SU-DHL-6 (cell line): ENCODE measurements around the gene RPS6KA2.
"Not testable (repeated sequence)": the region's sequence is repeated elsewhere in the genome, so short reads cannot be mapped to it uniquely, and the experiment has no call there.

Source experiments
- H2AFZ ChIP-seq: fragments of 200-600 bp; sonication (generic); 2 replicates; pipeline ENCODE4 v1.6.1; 2014; ENCODE audit warnings: low read depth, mild to moderate bottlenecking, moderate library complexity, mixed read lengths, antibody characterized with exemption, low read length; ENCODE audit not compliant: severe bottlenecking
- H3F3A ChIP-seq: fragments of 200-600 bp; shearing (Covaris generic); 2 replicates; pipeline ENCODE4 v1.6.0; 2016; ENCODE audit warnings: antibody characterized with exemption, mild to moderate bottlenecking; ENCODE audit not compliant: insufficient read depth
- H3K27ac ChIP-seq: fragments of 200-600 bp; sonication (generic); 2 replicates; pipeline ENCODE4 v1.5.1; 2016; ENCODE audit warnings: low read depth, mild to moderate bottlenecking, low read length, moderate library complexity, mixed read lengths
- H3K27me3 ChIP-seq: fragments of 200-600 bp; sonication (generic), shearing (Covaris generic); 2 replicates; pipeline ENCODE4 v1.6.0; 2014; ENCODE audit warnings: mild to moderate bottlenecking, low read length
- H3K36me3 ChIP-seq: fragments of 200-600 bp; sonication (generic); 2 replicates; pipeline ENCODE4 v1.6.1; 2014; ENCODE audit warnings: mild to moderate bottlenecking, low read length, mixed read lengths
- H3K4me2 ChIP-seq: fragments of 300-600, 200-600 bp; shearing (Covaris generic), sonication (generic); 2 replicates; pipeline ENCODE4 v1.6.0; 2014; ENCODE audit warnings: low read length, low read depth, mild to moderate bottlenecking; ENCODE audit not compliant: poor library complexity, severe bottlenecking
- H3K4me3 ChIP-seq: fragments of 200-600 bp; sonication (generic); 2 replicates; pipeline ENCODE4 v1.5.1; 2014; ENCODE audit warnings: antibody characterized with exemption, low read length, mild to moderate bottlenecking, mixed read lengths; ENCODE audit not compliant: insufficient read depth, poor library complexity, severe bottlenecking
- H3K79me2 ChIP-seq: fragments of 200-600 bp; sonication (generic); 2 replicates; pipeline ENCODE4 v1.6.1; 2014; ENCODE audit warnings: mild to moderate bottlenecking, low read length, moderate library complexity; ENCODE audit not compliant: insufficient read depth
- H3K9ac ChIP-seq: fragments of 200-600 bp; sonication (generic); 2 replicates; pipeline ENCODE4 v1.7.0; 2014; ENCODE audit warnings: mild to moderate bottlenecking, low read length
- H3K9me2 ChIP-seq: fragments of 200-600 bp; sonication (generic); replicated peaks from 2 replicates; pipeline ENCODE4 v1.6.1; 2014; ENCODE audit warnings: low read length; ENCODE audit not compliant: insufficient read depth
- H3K9me3 ChIP-seq: fragments of 200-600 bp; sonication (generic); 2 replicates; pipeline ENCODE4 v1.6.1; 2014; ENCODE audit warnings: low read length, mixed read lengths; ENCODE audit not compliant: insufficient read depth
- H4K20me1 ChIP-seq: fragments of 200-600 bp; sonication (generic); 2 replicates; pipeline ENCODE4 v1.6.1; 2014; ENCODE audit warnings: low read depth, mild to moderate bottlenecking, antibody characterized with exemption, low read length, moderate library complexity, mixed read lengths
- EZH2phosphoT487 ChIP-seq: fragments of 200-600 bp; sonication (generic), shearing (Covaris generic); conservative IDR thresholded peaks from 2 replicates; pipeline ENCODE4 v1.6.1; 2018; ENCODE audit warnings: mild to moderate bottlenecking, antibody characterized with exemption, low read length, moderate library complexity, mixed read lengths
- TF ChIP-seq, protein P1 (sequence below): fragments of 200-600 bp; sonication (generic); IDR thresholded peaks from one replicate; pipeline ENCODE4 v1.5.1; 2017; ENCODE audit warnings: antibody characterized with exemption, mild to moderate bottlenecking, low read length, moderate library complexity; ENCODE audit not compliant: insufficient read depth, poor library complexity, severe bottlenecking

RPS6KA2 gene

GRCh38 chr6:166584155-166584554 is 42.9 kb downstream of the RPS6KA2 start:
- Histone ChIP-seq H3K9ac (no peak overlapping the region), H3K4me3 (no peak overlapping the region), H4K20me1 (no peaks in the 10 kb centered on the region), H3K27ac (no peak overlapping the region), H3K36me3 (no peaks in the 10 kb centered on the region), H3K9me3 (no peaks in the 10 kb centered on the region), H3K4me2 (no peak overlapping the region), H3K27me3 (no peaks in the 10 kb centered on the region), H3K79me2 (no peaks in the 10 kb centered on the region), H3F3A (0 out of 2 replicates have a peak, but pooled peaks cover 3% of the 10 kb centered on the region), H2AFZ (no peak overlapping the region), H3K9me2 (no peaks in the 10 kb centered on the region)
- no peak for TF ChIP-seq EZH2phosphoT487
- TF ChIP-seq, protein P1, sequence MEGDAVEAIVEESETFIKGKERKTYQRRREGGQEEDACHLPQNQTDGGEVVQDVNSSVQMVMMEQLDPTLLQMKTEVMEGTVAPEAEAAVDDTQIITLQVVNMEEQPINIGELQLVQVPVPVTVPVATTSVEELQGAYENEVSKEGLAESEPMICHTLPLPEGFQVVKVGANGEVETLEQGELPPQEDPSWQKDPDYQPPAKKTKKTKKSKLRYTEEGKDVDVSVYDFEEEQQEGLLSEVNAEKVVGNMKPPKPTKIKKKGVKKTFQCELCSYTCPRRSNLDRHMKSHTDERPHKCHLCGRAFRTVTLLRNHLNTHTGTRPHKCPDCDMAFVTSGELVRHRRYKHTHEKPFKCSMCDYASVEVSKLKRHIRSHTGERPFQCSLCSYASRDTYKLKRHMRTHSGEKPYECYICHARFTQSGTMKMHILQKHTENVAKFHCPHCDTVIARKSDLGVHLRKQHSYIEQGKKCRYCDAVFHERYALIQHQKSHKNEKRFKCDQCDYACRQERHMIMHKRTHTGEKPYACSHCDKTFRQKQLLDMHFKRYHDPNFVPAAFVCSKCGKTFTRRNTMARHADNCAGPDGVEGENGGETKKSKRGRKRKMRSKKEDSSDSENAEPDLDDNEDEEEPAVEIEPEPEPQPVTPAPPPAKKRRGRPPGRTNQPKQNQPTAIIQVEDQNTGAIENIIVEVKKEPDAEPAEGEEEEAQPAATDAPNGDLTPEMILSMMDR, result no peak

DNA sequence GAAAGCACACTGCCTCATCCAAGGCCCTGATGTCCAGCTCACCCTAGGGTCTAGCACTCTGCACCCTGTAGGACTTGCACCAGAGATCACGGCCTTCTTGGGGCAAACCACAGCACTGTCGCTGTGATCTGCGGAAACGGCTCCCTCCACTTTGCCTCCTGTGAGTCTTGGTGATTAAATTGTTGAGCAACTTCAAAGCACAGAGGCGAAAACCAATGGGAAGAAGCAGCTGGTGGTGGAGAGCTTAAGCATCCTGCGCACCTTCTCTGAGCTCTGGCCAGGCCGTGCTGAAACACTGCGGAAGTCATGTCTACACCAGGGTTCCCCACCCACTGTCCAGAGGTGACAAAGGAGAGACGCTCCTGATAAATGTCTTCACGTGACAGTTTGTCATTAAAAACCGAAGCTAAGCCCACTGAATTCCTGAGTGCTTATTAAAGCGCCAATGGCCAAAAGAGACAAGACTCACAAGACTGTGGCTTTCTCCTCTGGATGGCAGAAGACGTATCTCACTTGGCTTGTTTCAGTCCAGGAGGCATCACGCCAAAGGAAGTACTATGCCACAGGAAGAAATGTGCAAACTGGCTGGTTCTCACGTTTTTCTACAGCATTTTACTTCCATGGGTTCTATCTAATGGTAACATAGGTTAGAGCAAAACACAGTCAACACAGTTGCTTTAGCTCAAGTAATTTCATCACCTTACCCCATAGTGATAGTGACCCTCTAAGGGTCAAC is 43.7 kb downstream of the RPS6KA2 start:
- no peaks in the 10 kb centered on the region for H3K9me2 ChIP-seq
- H2AFZ ChIP-seq, result no peak overlapping the region
- H3K4me2 ChIP-seq, result no peak overlapping the region
- no peak for TF ChIP-seq EZH2phosphoT487
- TF ChIP-seq, protein P1, result no peak
- no peaks in the 10 kb centered on the region for H3K79me2 ChIP-seq
- no peaks in the 10 kb centered on the region for H3K9me3 ChIP-seq
- H3K36me3 ChIP-seq, result no peaks in the 10 kb centered on the region
- H4K20me1 ChIP-seq, result no peaks in the 10 kb centered on the region
- H3K27ac ChIP-seq, result no peak overlapping the region
- no peaks in the 10 kb centered on the region for H3K27me3 ChIP-seq
- H3F3A ChIP-seq, result 0 out of 2 replicates have a peak, but pooled peaks cover 3% of the 10 kb centered on the region
- H3K4me3 ChIP-seq, result no peak overlapping the region
- H3K9ac ChIP-seq, result no peak overlapping the region

- Histone ChIP-seq H2AFZ (no peak overlapping the region), H3K27me3 (no peaks in the 10 kb centered on the region), H3K9me2 (no peaks in the 10 kb centered on the region), H3K9me3 (no peaks in the 10 kb centered on the region), H3K27ac (no peak overlapping the region), H3F3A (no peaks in the 10 kb centered on the region), H3K4me2 (no peak overlapping the region), H3K79me2 (no peaks in the 10 kb centered on the region), H4K20me1 (no peaks in the 10 kb centered on the region), H3K36me3 (no peaks in the 10 kb centered on the region), H3K9ac (no peak overlapping the region), H3K4me3 (no peak overlapping the region)
- TF ChIP-seq, protein P1, result no peak
- no peak for TF ChIP-seq EZH2phosphoT487
These were observed 44.8 kb downstream of the RPS6KA2 start for GRCh38 chr6:166582258-166582657.

GRCh38 chr6:166581801-166582200 is 45.2 kb downstream of the RPS6KA2 start:
- not testable (repeated sequence) for H3K9ac ChIP-seq, H3K4me3 ChIP-seq, H3K79me2 ChIP-seq, H3K9me3 ChIP-seq, H3K9me2 ChIP-seq, H3K27ac ChIP-seq, H4K20me1 ChIP-seq, H3K27me3 ChIP-seq, H3F3A ChIP-seq, H2AFZ ChIP-seq, H3K4me2 ChIP-seq, H3K36me3 ChIP-seq
